ENCODE measurements around the gene GAN.
"Not testable (repeated sequence)": the region's sequence is repeated elsewhere in the genome, so short reads cannot be mapped to it uniquely, and the experiment has no call there.

The GAN gene

DNA sequence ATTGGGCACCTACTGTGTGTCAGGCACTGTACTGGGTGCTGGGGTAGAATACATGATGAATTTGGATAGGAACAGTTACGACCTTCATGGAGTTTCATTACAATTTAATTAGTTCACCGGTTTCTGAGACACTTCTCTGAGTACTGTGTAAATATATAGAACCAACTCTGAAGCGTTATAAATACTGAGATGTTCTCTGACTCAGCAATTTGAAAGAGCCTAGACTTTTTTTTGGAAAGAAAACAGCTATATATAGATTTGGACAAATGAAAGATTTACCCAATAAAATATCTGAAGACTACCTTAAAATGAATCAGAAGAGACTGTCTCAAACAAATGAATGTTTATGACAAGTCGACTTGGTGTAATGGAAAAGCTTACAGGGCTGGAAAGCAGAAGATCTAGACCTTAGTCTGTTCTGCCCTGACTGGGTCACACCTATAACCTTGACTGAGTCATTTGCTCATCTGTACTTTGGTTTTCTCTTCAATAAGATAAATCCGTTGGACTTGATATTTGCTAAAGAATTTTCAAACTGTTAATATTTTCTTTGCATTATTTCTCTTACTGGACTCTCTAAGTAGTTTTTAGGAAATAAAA is 4.6 kb upstream of the GAN start:
- DNase-seq, result no peak

DNA sequence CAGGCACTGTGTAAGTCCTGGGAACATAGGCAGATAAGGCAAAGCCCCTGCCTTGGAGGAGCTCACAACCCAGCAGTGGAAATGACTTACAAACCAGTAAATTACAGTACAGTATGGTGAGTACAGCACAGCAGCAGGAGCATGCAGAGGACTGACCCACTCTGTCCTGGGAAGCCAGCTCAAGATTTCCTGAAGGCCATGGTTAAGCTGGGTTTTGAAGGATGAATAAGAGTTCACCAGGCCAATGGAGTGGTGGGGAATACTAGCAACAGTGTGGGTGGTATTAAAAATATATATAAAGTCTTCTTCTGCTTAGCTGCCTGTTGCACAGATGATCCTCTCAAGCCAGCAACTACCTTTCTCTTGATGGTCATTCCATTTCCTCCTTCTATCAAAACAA is 3.0 kb upstream of the GAN start:
- no peak for DNase-seq

DNA sequence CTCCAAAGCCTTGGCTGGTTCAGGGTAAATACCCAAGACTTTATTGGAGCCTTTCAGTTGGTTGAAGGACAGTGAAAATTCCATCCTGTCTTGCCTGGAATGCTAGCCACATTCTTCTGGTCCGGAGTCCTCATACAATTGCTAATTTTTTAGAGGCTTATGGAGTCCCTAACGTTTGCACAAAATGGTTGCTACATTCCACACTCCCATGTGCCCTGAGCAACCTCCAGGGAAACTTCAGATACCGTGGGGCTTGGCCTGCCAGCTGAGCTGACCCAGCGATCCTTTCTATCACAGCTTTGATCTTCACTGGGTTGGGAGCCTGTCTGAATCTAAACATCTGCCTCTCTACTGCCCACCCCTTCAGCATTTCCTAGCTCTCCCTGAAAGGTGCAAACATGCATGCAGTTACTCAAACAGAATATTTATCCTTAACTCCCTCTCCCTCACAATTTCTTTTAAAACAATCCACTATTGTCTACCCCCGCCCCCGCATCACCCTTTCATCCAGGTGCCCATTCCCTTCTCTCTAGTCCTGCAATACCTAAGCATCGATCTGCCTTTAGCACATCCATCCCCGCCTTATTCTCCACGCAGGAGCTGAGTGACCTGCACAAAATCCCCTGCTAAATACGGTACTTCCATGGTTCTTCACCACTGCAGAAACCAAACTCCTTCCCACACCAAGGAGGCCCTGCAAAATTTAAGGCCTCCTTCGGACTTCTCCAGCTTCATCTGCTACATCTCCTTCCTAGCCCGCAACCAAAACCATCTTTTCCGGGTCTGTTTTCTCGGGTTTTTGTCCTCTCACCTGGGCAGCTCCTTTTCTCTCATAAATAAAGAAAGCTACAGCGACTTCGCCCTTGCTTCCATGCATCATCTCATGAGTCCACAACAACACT is 810 bp upstream of the GAN start:
- DNase-seq, result no peak

DNA sequence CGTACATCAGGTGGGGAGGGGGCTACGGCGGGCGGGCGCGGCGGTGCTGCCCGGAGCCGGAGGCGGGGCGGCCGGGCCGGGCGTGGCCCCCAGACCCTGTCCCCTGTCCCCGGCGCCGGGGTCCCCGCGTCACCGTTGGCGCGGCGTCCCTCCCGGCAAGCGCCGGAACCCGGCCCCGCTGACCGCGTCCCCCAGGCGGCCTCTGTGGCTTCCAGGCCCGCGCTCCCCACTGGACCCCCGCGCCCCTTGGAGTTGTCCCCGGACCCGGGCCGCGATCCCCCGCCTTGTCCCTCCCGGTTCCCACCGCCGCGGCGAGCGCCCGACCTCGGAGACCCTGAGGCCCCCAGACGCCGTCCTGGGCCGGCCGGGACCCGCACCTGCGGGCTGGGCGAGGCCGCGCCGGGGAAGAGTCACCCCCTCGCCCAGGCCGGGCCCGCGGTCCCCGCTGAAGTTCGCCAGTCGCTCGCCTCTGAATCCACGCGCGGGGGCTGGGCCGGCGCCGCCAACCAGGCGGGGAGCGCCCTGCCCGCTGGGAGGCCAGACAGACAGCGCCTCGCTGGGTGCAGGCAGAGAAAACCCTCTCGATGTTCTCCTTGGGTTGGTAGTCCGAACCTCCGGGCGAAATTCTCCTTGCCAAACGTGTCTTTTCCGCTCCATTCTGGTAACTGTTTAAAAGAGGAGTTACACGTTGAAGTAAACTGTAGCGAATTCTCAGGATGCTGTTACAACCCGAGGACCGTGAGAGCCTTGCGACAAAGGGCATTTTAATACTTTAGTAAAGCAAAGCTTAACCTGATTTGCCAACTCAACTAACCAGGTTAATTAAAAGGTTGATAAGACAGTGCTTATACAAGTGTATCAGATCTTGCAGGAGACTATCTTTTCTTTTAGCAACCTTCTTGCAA is 761 bp downstream of the GAN start:
- peak in 4 of 6 experiments; percentile 16 to 37 (median 24) for DNase-seq

DNA sequence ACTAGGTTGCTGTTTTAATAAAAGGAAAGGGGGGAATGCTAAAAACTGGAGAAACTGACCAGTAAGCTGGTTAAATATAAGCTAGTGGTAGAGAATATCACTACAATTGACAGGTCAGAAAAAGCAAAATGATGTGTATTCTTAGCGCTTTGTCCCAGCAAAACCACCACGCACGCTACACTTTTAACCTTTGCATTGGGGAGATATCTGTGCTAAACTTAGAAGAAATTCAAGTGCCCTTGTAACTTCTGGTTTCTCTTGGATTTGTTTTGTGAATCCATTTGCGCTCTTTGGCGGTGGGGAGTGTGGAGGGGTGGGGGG is 1.4 kb downstream of the GAN start:
- no peak for DNase-seq

DNA sequence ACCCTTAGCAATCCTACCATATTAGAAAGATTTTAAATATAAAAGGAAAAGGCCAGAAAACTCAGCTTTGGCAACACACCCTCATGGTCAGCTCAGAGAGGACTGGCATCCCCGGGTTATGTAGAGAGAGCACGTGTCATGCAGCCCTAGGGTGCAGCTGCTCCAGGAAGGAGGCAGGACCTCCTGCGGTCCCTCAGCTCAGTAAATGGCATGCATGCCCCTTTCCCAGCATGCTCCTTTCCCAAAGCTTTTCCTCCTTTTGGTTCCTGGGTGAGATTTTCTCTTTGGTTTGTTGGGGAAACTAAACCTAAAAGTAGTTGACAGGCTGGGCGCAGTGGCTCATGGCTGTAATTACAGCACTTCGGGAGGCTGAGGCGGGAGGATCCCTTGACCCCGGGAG is 3.9 kb downstream of the GAN start:
- no peak for DNase-seq

DNA sequence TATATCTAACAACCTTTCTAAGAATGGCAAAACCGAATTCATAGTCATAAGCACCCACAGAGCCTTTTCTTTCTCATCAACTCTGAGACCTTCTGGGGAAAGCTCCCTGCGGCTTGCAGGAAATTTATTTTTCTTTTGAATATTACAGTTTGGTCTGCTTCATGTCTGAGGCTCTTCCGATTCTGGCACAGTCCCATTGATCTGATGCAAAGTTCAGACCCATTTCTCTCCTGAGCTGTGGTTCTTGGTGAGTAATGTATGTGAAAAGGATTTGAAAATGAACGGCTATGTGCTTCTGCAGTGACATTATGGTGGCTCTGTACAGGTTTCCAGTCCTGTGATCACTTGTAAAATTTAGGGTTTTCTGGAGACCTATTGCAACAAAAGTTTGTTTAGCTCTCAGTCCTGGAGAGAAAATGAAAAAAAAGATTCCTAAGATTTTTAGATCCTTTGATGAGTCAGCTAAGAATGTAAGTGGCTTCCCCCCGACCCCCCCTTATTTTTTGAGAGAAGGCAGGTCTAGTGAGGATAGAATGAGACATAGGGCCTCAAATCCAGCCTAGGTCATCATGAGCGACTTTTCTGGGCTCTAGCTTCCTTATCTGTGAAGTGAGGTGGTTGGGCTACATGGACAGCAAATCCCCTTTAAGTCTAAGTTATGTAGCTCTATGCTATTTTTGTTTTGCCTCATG is 4.6 kb downstream of the GAN start:
- DNase-seq, result no peak

DNA sequence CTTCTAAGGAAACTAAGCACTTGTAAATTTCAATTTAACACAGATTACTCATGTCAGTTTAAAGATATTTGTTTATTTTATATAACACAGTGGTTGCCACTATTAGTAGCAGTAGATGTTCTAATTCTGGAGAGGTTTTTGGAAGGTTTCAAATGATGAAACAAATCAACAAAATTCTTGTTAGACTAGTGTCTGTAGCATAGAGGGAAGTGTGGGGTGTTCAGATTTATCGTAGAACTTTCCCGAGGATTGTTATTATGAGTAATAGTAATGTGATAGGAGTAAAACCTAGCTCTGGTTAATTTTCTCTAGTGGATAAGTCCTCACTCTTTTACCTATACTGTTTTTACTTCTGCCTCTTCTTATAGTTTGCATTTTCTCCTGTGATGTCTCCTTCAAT is 6.3 kb downstream of the GAN start:
- DNase-seq, result no peak

DNA sequence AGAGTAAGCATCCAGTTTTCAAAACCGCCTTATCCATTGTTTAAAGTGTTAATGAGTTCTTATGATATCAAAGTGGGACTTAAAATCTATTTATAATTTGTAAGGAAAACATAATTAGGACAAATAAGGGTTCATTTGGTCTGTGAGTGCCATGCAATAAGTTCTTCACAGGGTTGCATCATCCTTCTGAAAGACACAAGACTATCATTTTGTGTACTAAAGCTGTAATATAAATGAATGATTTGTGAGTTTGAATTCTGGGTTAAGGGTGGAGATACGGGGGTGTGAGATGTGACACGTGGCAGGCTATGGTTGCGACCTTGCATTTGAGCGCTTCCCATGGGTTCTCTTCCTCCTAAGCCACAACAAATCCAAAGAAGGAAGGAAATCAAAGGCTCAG is 6.8 kb downstream of the GAN start:
- DNase-seq, result no peak

DNA sequence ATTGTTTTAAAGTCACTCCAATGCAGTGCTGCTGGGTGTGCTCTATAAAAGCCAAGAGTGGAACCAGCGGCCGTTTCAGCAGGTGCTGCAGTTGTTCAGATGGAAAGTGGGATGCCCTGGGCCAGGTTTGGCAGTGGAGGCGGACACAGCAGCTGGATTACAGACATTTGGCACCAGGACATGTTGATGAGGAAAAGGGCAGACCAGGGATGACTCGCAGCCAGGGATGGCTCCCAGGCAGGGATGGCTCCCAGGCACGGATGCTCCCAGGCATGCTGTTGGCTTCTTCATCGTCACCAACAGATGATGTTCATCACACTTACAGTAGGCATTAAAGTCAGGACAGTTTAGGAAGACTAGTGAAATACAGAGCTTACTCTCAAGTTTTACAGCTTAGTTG is 10.0 kb downstream of the GAN start:
- no peak for DNase-seq

DNA sequence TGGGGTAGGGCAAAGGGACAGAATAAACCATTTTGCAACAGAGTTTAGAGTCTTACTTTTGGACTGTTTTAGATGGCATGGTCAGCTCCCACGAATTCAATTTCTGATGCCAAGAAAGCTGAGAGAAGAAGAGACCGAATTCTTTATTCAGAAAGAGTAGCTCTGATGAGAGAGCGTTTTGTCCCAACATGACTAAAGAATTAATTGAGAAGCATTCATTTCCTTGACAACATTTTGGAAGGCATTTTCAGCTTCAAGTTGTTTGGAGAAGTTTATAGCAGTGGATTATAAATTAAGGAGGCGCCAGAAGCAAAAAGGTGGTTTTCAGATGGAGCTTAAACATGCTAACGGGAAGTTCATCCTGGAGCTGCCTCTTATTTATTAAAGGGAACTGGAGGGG is 12.2 kb downstream of the GAN start:
- no peak for DNase-seq

DNA sequence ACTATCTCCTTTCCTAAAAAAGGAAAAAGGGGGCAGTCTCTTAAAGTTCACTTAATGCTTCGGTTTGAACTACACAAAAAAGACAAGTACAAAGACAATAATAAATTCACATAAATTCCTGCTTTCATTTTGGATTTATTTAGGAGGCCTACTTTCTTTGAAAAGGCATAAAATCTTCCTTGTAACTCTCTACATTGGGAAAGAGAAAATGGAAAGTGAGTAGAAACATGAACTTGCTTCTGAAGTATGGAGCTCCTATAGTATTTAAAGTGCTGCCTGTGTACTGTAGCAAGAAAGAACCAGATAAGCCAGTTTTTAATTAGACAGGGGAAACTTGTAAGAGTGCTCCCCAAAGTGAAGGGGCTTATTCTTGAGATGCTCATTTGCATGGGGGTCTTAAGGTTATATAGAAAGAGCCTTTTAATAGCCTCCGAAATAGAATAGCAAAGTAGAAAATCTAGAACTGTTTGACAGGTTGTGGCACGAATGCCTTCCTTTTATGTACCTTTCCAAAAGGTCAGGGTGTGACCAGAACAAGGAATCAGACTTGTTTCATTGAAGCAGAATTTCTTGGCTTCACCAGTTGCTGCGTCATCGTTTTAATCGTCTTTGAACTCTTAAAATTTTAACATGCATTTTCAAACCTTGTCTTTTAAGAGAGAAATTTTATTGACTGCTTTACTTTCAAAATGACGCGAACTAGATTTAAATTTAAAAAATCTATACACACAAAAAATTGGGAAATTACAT is 12.9 kb downstream of the GAN start:
- no peak for DNase-seq

DNA sequence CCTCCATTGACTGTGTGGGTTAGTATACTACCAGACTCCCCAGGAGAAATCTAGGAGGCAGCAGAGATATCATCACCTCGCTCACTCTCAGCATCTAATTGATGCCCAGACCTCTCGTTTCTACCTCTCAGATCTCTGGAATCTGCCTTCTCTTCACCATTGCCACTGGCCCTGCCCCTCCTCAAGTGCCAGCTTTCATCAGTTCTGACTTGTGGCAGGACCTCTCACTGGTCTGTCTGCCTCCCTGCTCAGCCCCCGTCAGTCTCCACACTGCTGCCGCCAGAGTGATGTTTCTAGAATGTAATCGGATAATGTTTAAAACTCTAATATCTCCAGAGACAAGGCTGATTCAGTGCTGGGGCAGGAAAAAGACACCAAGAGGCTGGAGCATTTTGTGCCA is 15.2 kb downstream of the GAN start:
- no peak for DNase-seq

DNA sequence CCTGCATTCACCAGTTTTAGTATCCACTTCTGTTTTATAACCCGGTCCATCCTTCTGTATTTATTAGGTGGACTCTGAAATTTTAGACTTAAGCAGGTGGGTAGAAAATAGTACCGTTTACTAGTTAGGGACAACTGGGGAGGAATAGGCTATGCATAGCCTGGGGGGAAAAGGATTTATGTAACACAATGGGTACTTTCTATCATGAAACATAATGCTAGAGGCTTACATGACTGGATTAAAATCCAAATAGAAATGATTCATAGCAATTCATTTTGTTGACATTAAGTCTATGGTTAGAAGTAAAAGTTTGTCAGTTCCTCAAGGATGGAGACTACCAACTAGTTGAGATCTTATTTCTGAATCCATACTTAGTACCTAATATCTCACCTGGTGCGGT is 18.6 kb downstream of the GAN start:
- DNase-seq, result no peak

DNA sequence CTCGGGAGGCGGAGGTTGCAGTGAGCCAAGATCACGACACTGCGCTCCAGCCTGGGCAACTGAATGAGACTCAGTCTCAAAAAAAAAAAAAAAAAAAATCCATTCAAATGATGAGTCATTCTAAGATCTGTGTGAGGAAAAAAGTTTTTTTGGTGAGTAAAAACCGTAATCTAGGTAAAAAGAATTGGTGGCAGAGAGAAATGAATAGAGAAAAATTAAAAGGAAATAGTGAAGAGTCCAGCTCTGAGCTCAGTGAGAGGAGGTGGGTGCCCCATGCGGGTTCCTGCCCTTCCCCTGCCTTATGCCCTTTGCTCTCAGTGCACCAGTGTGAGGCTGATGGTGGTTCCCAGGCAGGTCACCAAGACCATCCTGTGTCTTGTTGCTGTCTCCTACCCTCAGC is 20.9 kb downstream of the GAN start:
- DNase-seq, result no peak

DNA sequence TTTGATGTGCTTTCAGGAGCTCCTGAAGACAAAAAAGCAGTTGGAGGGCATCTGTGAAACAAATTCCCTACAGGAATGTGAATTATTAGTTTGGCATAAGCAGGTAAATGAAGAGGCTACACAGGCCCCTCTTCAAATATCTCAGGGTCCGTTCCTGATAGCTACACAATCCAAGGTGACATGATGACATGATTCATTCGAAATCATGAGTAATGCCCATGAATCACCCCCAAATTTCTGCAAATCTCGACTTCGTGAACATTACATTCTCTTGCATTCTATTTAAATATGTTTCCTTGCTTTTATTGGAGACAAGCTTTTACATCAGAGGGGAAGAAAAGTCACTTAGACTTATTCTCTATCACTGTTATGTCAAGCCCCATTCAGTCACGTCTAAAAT is 22.3 kb downstream of the GAN start:
- DNase-seq, result no peak

DNA sequence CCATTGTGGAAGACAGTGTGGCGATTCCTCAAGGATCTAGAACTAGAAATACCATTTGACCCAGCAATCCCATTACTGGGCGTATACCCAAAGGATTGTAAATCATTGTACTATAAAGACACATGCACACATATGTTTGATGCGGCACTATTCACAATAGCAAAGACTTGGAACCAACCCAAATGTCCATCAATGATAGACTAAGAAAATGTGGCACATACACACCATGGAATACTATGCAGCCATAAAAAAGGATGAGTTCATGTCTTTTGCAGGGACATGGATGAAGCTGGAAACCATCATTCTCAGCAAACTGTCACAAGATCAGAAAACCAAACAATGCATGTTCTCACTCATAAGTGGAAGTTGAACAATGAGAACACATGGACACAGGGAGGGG is 30.4 kb downstream of the GAN start:
- DNase-seq, result not testable (repeated sequence)

DNA sequence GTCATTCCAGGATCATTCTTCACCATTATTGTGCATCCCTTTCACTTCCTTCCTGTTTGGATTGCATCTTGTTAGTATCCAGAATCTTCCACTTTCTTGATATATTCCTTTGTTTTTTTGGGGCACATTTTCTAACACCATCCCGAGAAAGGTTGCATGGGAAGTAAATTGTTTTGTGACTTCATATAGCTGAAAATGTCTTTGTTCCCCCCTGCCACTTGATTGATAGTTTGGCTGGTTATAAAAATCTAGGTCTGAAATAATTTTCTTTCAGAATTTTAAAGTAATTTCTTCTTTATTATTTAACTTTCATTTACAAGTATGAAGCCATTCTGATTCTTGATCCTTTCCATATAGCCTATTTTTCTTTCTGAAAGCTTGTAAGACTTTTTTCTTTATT is 32.7 kb downstream of the GAN start:
- DNase-seq, result no peak

DNA sequence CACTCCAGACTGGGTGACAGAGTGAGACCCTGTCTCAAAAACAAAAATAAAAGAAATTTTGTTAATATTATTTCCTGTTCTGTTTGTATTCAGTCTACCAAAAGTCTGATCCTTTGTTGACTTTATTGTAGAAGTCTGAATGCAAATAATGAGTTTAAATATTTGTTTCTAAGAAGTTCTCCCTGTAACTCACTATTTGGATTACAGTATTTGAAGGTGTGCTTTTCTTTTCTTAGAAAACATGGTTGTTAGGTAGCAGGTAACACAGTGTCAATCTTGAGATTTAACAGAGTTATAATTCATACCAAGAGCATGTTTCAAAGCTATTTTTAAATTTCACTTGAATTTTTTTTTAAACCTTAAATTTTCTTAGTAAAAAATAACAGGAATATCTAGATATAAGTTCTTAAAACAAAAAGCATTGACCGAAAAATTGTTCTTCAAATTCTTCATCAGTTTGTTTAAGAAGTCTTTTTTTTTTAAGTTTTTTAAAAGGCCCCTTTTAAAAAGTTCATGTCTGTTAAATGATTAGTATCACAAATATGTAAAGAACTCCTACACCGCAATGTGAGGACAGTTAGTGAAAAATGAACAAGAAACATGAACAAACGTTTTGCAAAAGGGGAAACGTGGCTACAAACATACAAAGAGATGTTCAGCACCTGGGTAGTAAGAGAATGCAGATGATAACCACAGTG is 35.0 kb downstream of the GAN start:
- DNase-seq, result no peak

DNA sequence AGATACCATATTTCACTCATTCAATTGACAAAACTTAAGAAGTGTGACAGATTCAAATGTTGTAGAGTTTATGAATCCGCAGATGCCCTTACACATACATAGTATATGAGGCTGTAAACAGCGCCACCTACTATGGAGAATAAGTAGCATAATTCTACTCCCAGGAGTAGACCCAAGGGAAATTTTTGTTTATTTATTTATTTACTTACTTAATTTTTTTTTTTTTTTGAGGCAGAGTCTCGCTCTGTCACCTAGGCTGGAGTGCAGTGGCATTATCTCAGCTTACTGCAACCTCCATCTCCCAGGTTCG is 35.5 kb downstream of the GAN start:
- no peak for DNase-seq

DNA sequence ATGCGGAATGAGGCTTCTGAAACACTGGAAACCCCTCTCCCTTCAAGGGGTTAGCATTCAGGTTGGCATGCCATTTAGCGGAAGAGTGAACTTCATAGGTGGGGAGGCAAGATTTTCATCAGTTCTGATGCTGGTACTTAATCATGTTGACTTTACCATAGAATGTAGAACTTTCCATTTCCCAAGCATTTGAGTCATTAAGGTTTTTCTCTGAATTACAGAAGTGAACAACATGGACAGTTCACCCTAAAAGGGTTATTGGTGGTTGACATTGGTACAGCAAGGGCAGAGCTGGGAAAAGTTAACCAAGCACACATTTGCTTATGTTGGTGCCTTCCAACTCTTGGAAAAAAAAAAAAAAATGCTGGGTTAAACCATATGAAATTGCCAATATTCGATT is 39.1 kb downstream of the GAN start:
- DNase-seq, result no peak

DNA sequence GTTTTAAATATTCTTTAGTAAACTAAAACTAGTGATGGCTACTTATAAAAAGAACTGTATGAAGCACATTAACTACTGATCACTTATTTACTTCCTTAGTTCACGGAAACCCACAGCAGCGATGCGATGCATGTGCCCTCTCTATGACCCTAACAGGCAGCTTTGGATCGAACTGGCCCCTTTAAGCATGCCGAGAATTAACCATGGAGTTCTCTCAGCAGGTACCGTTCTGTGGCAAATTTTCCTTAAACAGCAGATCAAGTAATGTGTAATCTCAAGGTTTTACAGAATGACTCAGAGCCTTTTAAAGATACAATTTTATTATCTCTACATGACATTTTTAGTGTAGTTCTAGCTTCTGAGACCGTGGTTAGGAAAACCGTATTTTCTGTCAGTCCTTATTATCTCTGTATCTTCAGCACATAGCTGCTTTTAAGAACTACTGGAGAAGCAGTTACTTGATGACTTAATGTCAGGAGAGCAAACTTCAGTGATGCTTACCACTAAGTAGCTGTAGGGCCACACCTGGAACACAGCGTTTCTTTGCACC is 43.0 kb downstream of the GAN start:
- DNase-seq, result no peak

Measured in stimulated activated naive CD4-positive, alpha-beta T cell (primary cell).